Stomach (tissue), 9 donors: Measurements from ENCODE around the gene CACNB2. TPM values are rescaled to one million over a fixed set of nuclear protein-coding genes. Genes with fewer than 3 reads are reported as not detected.

Experiments
- DNase-seq, 2 donors: peaks; one replicate each; pipeline versions ENCODE4 v3.0.0 to v3.0.0-alpha.2; 2013 to 2019
- H3K27ac ChIP-seq, 5 donors: fragments of 200-600 bp in 4 of 5; sonication (generic) in 4 of 5; one replicate each; pipeline ENCODE4 v1.5.1; 2013 to 2019; ENCODE audit warnings: mild to moderate bottlenecking in 1 of 5, moderate library complexity in 1 of 5
- H3K27me3 ChIP-seq, 3 donors: fragments of 200-600 bp; sonication (generic); one replicate each; pipeline ENCODE4 v1.5.1; 2017 to 2019; ENCODE audit warnings: mixed run types in 1 of 3
- H3K36me3 ChIP-seq, 4 donors: fragments of 200-600 bp; sonication (generic); 1 replicate in 3 of 4; 2 replicates in 1 of 4; pipeline ENCODE4 v1.5.1; 2016 to 2019
- H3K4me1 ChIP-seq, 4 donors: fragments of 200-600 bp; sonication (generic); one replicate each; pipeline ENCODE4 v1.5.1; 2016 to 2019
- H3K4me3 ChIP-seq, 4 donors: fragments of 200-600 bp; sonication (generic) in 3 of 4; one replicate each; pipeline ENCODE4 v1.5.1; 2016 to 2019; ENCODE audit warnings: mild to moderate bottlenecking in 1 of 4
- H3K9me3 ChIP-seq, 4 donors: fragments of 200-600 bp; sonication (generic); one replicate each; pipeline ENCODE4 v1.5.1; 2016 to 2019
- EP300 ChIP-seq: sonication (generic); formaldehyde crosslinking; IDR thresholded peaks from one replicate; pipeline ENCODE4 v1.6.1; 2017; ENCODE audit warnings: antibody characterized with exemption
- POLR2A ChIP-seq, 4 donors: fragments of 450-650 bp; IDR thresholded peaks; one replicate each; pipeline ENCODE4 v1.6.1; 2016; ENCODE audit warnings: antibody characterized with exemption in 4 of 4, control low read depth in 2 of 4, mild to moderate bottlenecking in 1 of 4, moderate library complexity in 1 of 4
- POLR2AphosphoS5 ChIP-seq, 3 donors: sonication (generic); formaldehyde crosslinking; IDR thresholded peaks; one replicate each; pipeline ENCODE4 v1.6.1; 2016; ENCODE audit warnings: antibody characterized with exemption in 3 of 3
- WGBS, 5 donors: extraction: QIAGEN DNeasy Blood & Tissue Kit in 3 of 5; methylation state at CpG; one replicate each; pipeline versions ENCODE4 v1.1.5 to v1.1.7; 2013 to 2018; 5-methylcytosine and 5-hydroxymethylcytosine counted together
- intact Hi-C: fragments of 100-400 bp; cut with DNase I; formaldehyde crosslinking; loops from one replicate; pipeline ENCODE4 v1.15.1; 2023; ENCODE audit warnings: low total_unique reads
- polyA plus RNA-seq, 3 donors: library from polyadenylated mRNA; stranded (reverse); fragments of 200-250 nt; gene quantifications; one replicate each; pipeline ENCODE4 v1.2.3, GENCODE V29; 2013
- total RNA-seq, 5 donors: library from RNA; depleted of rRNA; stranded (reverse); fragments of >200 nt; gene quantifications; one replicate each; pipeline versions ENCODE4 v1.1.0 to v1.2.3, GENCODE V29; 2014 to 2016
- TF ChIP-seq, protein P1 (sequence below), 7 experiments: fragments of 450-650 bp in 4 of 7; fragments of 200-600 bp in 3 of 7; sonication (generic) in 3 of 7; IDR thresholded peaks; one replicate each; pipeline ENCODE4 v1.5.1; 2016 to 2019; ENCODE audit warnings: antibody characterized with exemption in 7 of 7, control low read depth in 2 of 7, mild to moderate bottlenecking in 1 of 7
- donor health status: healthy with polysubstance abuse.
- donor health status: Bipolar disorder and iron deficiency.
- donor health status: healthy.

The CACNB2 gene
- total and polyA plus RNA-seq, 8 donors, result 0.31 to 42.9 (median 14.3) TPM

- TF ChIP-seq EP300, result no peak
- no peak for TF ChIP-seq POLR2AphosphoS5 (IDR thresholded peaks at IDR 0.05)
- TF ChIP-seq, protein P1, sequence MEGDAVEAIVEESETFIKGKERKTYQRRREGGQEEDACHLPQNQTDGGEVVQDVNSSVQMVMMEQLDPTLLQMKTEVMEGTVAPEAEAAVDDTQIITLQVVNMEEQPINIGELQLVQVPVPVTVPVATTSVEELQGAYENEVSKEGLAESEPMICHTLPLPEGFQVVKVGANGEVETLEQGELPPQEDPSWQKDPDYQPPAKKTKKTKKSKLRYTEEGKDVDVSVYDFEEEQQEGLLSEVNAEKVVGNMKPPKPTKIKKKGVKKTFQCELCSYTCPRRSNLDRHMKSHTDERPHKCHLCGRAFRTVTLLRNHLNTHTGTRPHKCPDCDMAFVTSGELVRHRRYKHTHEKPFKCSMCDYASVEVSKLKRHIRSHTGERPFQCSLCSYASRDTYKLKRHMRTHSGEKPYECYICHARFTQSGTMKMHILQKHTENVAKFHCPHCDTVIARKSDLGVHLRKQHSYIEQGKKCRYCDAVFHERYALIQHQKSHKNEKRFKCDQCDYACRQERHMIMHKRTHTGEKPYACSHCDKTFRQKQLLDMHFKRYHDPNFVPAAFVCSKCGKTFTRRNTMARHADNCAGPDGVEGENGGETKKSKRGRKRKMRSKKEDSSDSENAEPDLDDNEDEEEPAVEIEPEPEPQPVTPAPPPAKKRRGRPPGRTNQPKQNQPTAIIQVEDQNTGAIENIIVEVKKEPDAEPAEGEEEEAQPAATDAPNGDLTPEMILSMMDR (IDR thresholded peaks at IDR 0.05), result no peak
- no peak for TF ChIP-seq POLR2A (IDR thresholded peaks at IDR 0.05)
- no peak overlapping the region for H3K4me3 ChIP-seq
- H3K27ac ChIP-seq, result no peak overlapping the region
- 94 to 98% (median 97%) methylated on average over 8 of the region's 8 CpGs for WGBS, 5 donors
- intact Hi-C loops, result no loop called here
- peaks cover 0 to 59% (median 47%) of the 10 kb centered on the region in 4 donors for H3K36me3 ChIP-seq
- DNase-seq, result no peak
- no peaks in the 10 kb centered on the region for H3K27me3 ChIP-seq
- H3K9me3 ChIP-seq, result peaks cover 0 to 47% (median 2%) of the 10 kb centered on the region in 4 donors
- no peaks in the 10 kb centered on the region for H3K4me1 ChIP-seq
These were observed 421.8 kb downstream of the CACNB2 start for GRCh38 chr10:18561861-18562551.

DNA sequence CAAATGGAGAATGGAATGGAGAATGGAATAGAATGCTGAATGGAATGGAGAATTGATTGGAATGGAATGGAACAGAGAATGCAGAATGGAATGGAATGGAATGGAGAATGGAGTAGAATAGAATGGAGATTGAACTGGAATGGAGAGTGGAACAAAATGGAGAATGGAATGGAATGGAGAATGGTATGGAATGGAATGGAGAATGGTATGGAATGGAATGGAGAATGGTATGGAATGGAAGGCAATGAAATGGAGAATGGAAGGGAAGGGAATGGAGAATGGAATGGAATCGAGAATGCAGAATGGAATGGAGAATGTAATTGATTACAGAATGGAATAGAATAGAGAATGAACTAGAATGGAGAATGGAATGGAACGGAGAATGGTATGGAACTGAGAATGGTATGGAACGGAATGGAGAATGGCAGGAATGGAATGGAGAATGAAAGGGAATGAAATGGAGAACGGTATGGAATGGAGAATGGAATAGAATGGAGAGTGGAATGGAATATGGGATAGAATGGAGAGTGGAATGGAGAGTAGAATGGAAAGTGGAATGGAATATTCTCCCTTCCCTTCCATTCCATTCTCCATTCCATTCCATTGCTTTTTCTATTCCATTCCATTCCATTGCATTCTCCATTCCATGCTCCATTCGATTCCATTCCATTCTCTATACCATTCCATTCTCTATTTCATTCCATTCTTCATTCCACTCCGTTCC lies 422.9 kb downstream of the CACNB2 start:
- TF ChIP-seq POLR2AphosphoS5 (IDR thresholded peaks at IDR 0.05) (no peak), EP300 (no peak), POLR2A (IDR thresholded peaks at IDR 0.05) (no peak)
- TF ChIP-seq, protein P1 (IDR thresholded peaks at IDR 0.05), result no peak
- Histone ChIP-seq H3K27me3 (no peaks in the 10 kb centered on the region), H3K4me1 (no peaks in the 10 kb centered on the region), H3K36me3 (peaks cover 0 to 47% (median 39%) of the 10 kb centered on the region in 4 donors), H3K4me3 (no peak overlapping the region), H3K9me3 (peaks cover 0 to 48% (median 2%) of the 10 kb centered on the region in 4 donors), H3K27ac (no peak overlapping the region)
- intact Hi-C loops, result no loop called here
- DNase-seq, result no peak
- WGBS, 5 donors, result 93 to 98% (median 95%) methylated on average over 6 of the region's 6 CpGs

DNA sequence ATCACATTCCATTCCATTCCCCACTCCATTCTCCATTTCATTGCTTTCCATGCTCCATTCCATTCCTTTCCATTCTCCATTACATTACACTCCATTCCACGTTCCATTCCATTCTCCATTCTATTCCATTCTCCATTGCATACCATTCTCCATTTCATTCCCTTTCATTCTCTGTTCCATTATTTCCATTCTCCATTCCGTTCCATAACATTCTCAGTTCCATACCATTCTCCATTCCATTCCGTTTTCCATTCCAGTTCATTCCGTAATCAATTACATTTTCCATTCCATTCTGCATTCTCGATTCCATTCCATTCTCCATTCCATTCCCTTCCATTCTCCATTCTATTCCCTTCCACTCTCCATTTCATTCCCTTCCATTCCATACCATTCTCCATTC lies 424.8 kb downstream of the CACNB2 start:
- DNase-seq, result no peak
- H3K9me3 ChIP-seq, result peaks cover 0 to 42% (median 5%) of the 10 kb centered on the region in 4 donors
- 94 to 99% (median 97%) methylated on average over 5 of the region's 5 CpGs for WGBS, 5 donors
- no peaks in the 10 kb centered on the region for H3K27me3 ChIP-seq
- intact Hi-C loops, result no loop called here
- no peaks in the 10 kb centered on the region for H3K4me1 ChIP-seq
- H3K27ac ChIP-seq, result no peak overlapping the region
- peaks cover 0 to 32% (median 21%) of the 10 kb centered on the region in 4 donors for H3K36me3 ChIP-seq
- H3K4me3 ChIP-seq, result no peak overlapping the region
- TF ChIP-seq EP300 (no peak), POLR2A (IDR thresholded peaks at IDR 0.05) (no peak), POLR2AphosphoS5 (IDR thresholded peaks at IDR 0.05) (no peak)
- TF ChIP-seq, protein P1 (IDR thresholded peaks at IDR 0.05), result no peak

DNA sequence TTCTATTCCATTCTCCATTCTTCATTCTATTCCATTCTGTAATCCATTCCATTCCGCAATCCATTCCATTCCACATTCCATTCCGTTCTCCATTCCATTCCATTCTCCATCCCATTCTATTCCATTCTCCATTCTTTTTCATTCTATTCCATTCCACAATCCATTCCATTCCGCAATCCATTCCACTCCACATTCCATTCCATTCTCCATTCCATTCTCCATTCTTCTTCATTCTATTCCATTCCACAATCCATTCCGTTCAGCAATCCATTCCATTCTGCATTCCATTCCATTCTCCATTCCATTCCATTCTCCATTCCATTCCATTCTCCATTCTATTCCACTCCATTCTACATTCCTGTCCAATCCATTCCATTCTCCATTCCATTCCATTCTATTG lies 426.0 kb downstream of the CACNB2 start:
- peaks cover 0 to 24% (median 14%) of the 10 kb centered on the region in 4 donors for H3K36me3 ChIP-seq
- no peak for DNase-seq
- no peaks in the 10 kb centered on the region for H3K27me3 ChIP-seq
- TF ChIP-seq, protein P1 (IDR thresholded peaks at IDR 0.05), result no peak
- TF ChIP-seq POLR2AphosphoS5 (IDR thresholded peaks at IDR 0.05) (no peak), EP300 (no peak), POLR2A (IDR thresholded peaks at IDR 0.05) (no peak)
- peaks cover 0 to 37% (median 3%) of the 10 kb centered on the region in 4 donors for H3K9me3 ChIP-seq
- 85 to 96% (median 90%) methylated on average over 4 of the region's 4 CpGs for WGBS, 5 donors
- no peak overlapping the region for H3K27ac ChIP-seq
- intact Hi-C loops, result no loop called here
- H3K4me3 ChIP-seq, result no peak overlapping the region
- no peaks in the 10 kb centered on the region for H3K4me1 ChIP-seq
